ENCODE measurements around the gene FUT8.

Gene FUT8

GRCh38 chr14:65412032-65412846, at the start of gene FUT8:
Gene FUT8, plus strand, starts transcription at chr14:65412730. Its CDS starts 148,834 bp downstream, at chr14:65561564.
- peak; percentile 95 for DNase-seq (ENCODE audit: low spot score)

GRCh38 chr14:65366802-65367565, 45.5 kb upstream of the FUT8 start:
- DNase-seq (ENCODE audit: low spot score) = no peak

GRCh38 chr14:65369560-65369959, 43.0 kb upstream of the FUT8 start:
- DNase-seq (ENCODE audit: low spot score) = no peak

- DNase-seq (ENCODE audit: low spot score) = no peak
Observed at GRCh38 chr14:65370801-65371248, 41.7 kb upstream of the FUT8 start.

GRCh38 chr14:65371784-65372183, 40.7 kb upstream of the FUT8 start:
- DNase-seq (ENCODE audit: low spot score) = no peak

- DNase-seq (ENCODE audit: low spot score) = no peak
Observed at GRCh38 chr14:65373016-65373670, 39.4 kb upstream of the FUT8 start.

GRCh38 chr14:65373671-65374039, 38.9 kb upstream of the FUT8 start:
- DNase-seq (ENCODE audit: low spot score) = no peak

GRCh38 chr14:65377576-65377975, 35.0 kb upstream of the FUT8 start:
- no peak for DNase-seq (ENCODE audit: low spot score)

GRCh38 chr14:65382586-65382985, 29.9 kb upstream of the FUT8 start:
- no peak for DNase-seq (ENCODE audit: low spot score)

- DNase-seq (ENCODE audit: low spot score) = no peak
Observed at GRCh38 chr14:65387171-65387570, 25.4 kb upstream of the FUT8 start.

- DNase-seq (ENCODE audit: low spot score) = no peak
Observed at GRCh38 chr14:65387628-65388027, 24.9 kb upstream of the FUT8 start.

- DNase-seq (ENCODE audit: low spot score) = no peak
Observed at GRCh38 chr14:65392296-65392695, 20.2 kb upstream of the FUT8 start.

- DNase-seq (ENCODE audit: low spot score) = no peak
Observed at GRCh38 chr14:65396082-65396910, 16.2 kb upstream of the FUT8 start.

GRCh38 chr14:65403231-65403630, 9.3 kb upstream of the FUT8 start:
- DNase-seq (ENCODE audit: low spot score) = no peak

- DNase-seq (ENCODE audit: low spot score) = no peak
Observed at GRCh38 chr14:65408113-65408512, 4.4 kb upstream of the FUT8 start.

- DNase-seq (ENCODE audit: low spot score) = no peak
Observed at GRCh38 chr14:65410640-65411039, 1.9 kb upstream of the FUT8 start.

GRCh38 chr14:65411656-65412031, 886 bp upstream of the FUT8 start:
- peak; percentile 95 for DNase-seq (ENCODE audit: low spot score)

GRCh38 chr14:65412856-65413738, 567 bp downstream of the FUT8 start:
- DNase-seq (ENCODE audit: low spot score) = peak; percentile 74

GRCh38 chr14:65413739-65414045, 1.2 kb downstream of the FUT8 start:
- DNase-seq (ENCODE audit: low spot score) = no peak

- peak; percentile 61 for DNase-seq (ENCODE audit: low spot score)
Observed at GRCh38 chr14:65414961-65415589, 2.5 kb downstream of the FUT8 start.

GRCh38 chr14:65415613-65416012, 3.1 kb downstream of the FUT8 start:
- DNase-seq (ENCODE audit: low spot score) = no peak
